ENCODE results near the gene TPSAB1.

Gene TPSAB1

GRCh38 chr16:1216296-1216619, 24.2 kb upstream of the TPSAB1 start:
- DNase-seq (ENCODE audit: low read depth in 1 of 2, low spot score in 1 of 2): no peak
- TF ChIP-seq POLR2AphosphoS5 (IDR thresholded peaks at IDR 0.05; ENCODE audit: low read depth) (no peak), GABPA (IDR thresholded peaks at IDR 0.05; ENCODE audit: low read depth) (no peak), SPI1 (IDR thresholded peaks at IDR 0.05; ENCODE audit: borderline replicate concordance, low read depth) (no peak), REST (IDR thresholded peaks at IDR 0.05; ENCODE audit: insufficient replicate concordance, low read depth) (no peak)
- TF ChIP-seq, protein P1, sequence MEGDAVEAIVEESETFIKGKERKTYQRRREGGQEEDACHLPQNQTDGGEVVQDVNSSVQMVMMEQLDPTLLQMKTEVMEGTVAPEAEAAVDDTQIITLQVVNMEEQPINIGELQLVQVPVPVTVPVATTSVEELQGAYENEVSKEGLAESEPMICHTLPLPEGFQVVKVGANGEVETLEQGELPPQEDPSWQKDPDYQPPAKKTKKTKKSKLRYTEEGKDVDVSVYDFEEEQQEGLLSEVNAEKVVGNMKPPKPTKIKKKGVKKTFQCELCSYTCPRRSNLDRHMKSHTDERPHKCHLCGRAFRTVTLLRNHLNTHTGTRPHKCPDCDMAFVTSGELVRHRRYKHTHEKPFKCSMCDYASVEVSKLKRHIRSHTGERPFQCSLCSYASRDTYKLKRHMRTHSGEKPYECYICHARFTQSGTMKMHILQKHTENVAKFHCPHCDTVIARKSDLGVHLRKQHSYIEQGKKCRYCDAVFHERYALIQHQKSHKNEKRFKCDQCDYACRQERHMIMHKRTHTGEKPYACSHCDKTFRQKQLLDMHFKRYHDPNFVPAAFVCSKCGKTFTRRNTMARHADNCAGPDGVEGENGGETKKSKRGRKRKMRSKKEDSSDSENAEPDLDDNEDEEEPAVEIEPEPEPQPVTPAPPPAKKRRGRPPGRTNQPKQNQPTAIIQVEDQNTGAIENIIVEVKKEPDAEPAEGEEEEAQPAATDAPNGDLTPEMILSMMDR (IDR thresholded peaks at IDR 0.05; ENCODE audit: insufficient read depth, low read length): no peak
- Histone ChIP-seq H3K4me3 (replicated peaks; ENCODE audit: insufficient read depth, low read length) (no peak overlapping the region), H3K27me3 (ENCODE audit: insufficient read depth, poor library complexity, severe bottlenecking) (no peaks in the 10 kb centered on the region), H3K27ac (replicated peaks) (no peak overlapping the region)

DNA sequence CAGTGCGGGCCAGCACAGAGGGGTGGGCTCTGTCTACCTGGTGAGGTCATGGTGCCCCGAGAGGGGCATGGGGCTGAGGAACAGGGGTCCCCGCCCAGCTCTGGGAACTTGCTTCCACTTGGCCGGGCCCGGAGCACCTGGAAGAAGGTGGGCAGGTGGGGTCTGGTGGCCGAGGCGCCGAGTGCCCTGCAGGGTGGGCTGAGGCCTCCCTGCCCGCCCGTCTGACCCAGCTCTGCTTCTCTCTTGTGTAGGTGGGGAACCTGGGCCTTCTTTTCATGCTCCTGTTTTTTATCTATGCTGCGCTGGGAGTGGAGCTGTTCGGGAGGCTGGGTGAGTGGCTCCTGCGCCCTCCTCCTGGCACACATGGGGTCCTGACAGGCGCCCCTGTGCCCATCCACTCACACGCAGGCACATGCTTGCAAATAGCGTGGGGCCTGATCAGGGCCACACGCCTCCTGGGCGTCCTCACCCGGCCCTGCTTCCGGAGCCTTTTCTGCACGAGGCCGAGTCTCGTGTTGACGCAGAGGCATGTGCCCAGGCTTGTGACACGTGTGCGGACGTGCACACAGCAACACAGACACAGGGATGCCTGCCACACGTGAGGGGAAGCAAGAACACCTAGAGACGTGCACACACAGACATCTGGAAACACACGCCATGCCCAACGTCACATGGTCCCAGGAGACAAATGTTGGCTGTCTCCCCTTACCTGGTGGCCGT, 23.7 kb upstream of the TPSAB1 start:
- H3K27ac ChIP-seq (replicated peaks): no peak overlapping the region
- H3K27me3 ChIP-seq (ENCODE audit: insufficient read depth, poor library complexity, severe bottlenecking): no peaks in the 10 kb centered on the region
- TF ChIP-seq POLR2AphosphoS5 (IDR thresholded peaks at IDR 0.05; ENCODE audit: low read depth) (no peak), REST (IDR thresholded peaks at IDR 0.05; ENCODE audit: insufficient replicate concordance, low read depth) (no peak), GABPA (IDR thresholded peaks at IDR 0.05; ENCODE audit: low read depth) (no peak), SPI1 (IDR thresholded peaks at IDR 0.05; ENCODE audit: borderline replicate concordance, low read depth) (no peak)
- TF ChIP-seq, protein P1 (IDR thresholded peaks at IDR 0.05; ENCODE audit: insufficient read depth, low read length): no peak

DNA sequence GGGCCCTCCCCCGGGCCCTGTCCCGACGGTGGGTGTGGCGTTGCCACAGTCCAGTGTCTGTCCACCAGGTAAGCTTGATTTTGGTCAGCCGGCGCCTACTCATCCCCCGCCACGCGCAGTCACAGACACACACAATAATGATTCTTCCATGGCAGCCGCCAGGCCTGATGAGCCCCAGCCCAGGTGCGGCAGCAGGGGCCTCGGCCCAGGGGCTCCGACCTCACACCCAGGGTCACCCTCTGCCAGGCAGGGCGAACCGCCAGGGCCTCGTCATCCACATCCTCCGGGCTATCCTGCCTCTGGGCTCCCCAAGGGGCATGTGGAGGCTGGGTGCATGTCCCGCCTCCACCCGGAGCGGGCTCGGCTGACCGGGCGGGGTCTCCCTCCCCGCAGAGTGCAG, 23.0 kb upstream of the TPSAB1 start:
- no peak for TF ChIP-seq GABPA (IDR thresholded peaks at IDR 0.05; ENCODE audit: low read depth)
- TF ChIP-seq SPI1 (IDR thresholded peaks at IDR 0.05; ENCODE audit: borderline replicate concordance, low read depth): no peak
- TF ChIP-seq POLR2AphosphoS5 (IDR thresholded peaks at IDR 0.05; ENCODE audit: low read depth): no peak
- Histone ChIP-seq H3K4me3 (replicated peaks; ENCODE audit: insufficient read depth, low read length) (no peak overlapping the region), H3K27ac (replicated peaks) (no peak overlapping the region), H3K27me3 (ENCODE audit: insufficient read depth, poor library complexity, severe bottlenecking) (peaks cover 2% of the 10 kb centered on the region)
- no peak for DNase-seq (ENCODE audit: low read depth in 1 of 2, low spot score in 1 of 2)

More for the DNA sequence above, 23.7 kb upstream of the TPSAB1 start:
- no peak overlapping the region for H3K4me3 ChIP-seq (replicated peaks; ENCODE audit: insufficient read depth, low read length)
- DNase-seq (ENCODE audit: low read depth in 1 of 2, low spot score in 1 of 2): no peak

DNA sequence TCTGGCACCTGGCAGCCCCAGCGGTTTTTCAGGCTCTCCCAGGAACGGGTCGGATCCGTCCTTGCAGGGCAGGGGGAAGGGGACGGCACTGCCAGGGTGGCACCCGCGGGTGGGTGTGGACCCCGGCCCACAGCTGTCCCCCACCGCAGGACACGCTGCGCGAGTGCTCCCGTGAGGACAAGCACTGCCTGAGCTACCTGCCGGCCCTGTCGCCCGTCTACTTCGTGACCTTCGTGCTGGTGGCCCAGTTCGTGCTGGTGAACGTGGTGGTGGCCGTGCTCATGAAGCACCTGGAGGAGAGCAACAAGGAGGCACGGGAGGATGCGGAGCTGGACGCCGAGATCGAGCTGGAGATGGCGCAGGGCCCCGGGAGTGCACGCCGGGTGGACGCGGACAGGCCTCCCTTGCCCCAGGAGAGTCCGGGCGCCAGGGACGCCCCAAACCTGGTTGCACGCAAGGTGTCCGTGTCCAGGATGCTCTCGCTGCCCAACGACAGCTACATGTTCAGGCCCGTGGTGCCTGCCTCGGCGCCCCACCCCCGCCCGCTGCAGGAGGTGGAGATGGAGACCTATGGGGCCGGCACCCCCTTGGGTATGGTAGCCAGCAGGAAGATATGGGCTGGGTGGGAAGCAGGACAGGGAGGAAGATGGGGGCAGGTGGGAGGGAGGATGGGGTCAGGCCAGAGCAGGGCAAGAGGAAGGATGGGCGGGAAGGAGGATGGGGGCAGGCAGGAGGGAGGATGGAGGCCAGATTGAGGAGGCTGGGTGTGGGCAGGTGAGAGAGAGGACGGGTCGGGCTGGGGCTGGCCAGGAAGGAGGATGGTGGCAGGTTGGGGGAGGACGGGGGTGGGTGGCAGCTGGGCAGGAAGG, 22.2 kb upstream of the TPSAB1 start:
- DNase-seq (ENCODE audit: low read depth in 1 of 2, low spot score in 1 of 2): no peak
- H3K27me3 ChIP-seq (ENCODE audit: insufficient read depth, poor library complexity, severe bottlenecking): peaks cover 5% of the 10 kb centered on the region
- no peak for TF ChIP-seq REST (IDR thresholded peaks at IDR 0.05; ENCODE audit: insufficient replicate concordance, low read depth)
- TF ChIP-seq SPI1 (IDR thresholded peaks at IDR 0.05; ENCODE audit: borderline replicate concordance, low read depth): no peak
- TF ChIP-seq POLR2AphosphoS5 (IDR thresholded peaks at IDR 0.05; ENCODE audit: low read depth): no peak
- TF ChIP-seq, protein P1 (IDR thresholded peaks at IDR 0.05; ENCODE audit: insufficient read depth, low read length): no peak
- no peak for TF ChIP-seq GABPA (IDR thresholded peaks at IDR 0.05; ENCODE audit: low read depth)
- H3K4me3 ChIP-seq (replicated peaks; ENCODE audit: insufficient read depth, low read length): no peak overlapping the region
- no peak overlapping the region for H3K27ac ChIP-seq (replicated peaks)

Measured in HL-60 (cell line).